T-helper 17 cell (primary cell): ENCODE results near the gene TMCO6. TPM values are rescaled to one million over a fixed set of nuclear protein-coding genes. Genes with fewer than 3 reads are reported as not detected.
"Not testable (repeated sequence)": the region's sequence is repeated elsewhere in the genome, so short reads cannot be mapped to it uniquely, and the experiment has no call there.

Experiments
- ATAC-seq: fragments of 150-1000 bp; cut with Tn5 transposase; 2 replicates; pipeline ENCODE4 v1.10.0; 2021; ENCODE audit warnings: mild to moderate bottlenecking, moderate library complexity
- DNase-seq, 3 donors: peaks; one replicate each; pipeline versions ENCODE4 v3.0.0 to v3.0.0-alpha.2; 2020 to 2021
- H3K9me3 ChIP-seq: one replicate; pipeline ENCODE4 v1.7.0; 2013; ENCODE audit warnings: low read length, mild to moderate bottlenecking; ENCODE audit not compliant: control insufficient read depth, poor library complexity, severe bottlenecking
- H3K27ac Mint-ChIP-seq: one replicate; pipeline ENCODE4 v1.8.0; 2022; ENCODE audit warnings: mild to moderate bottlenecking, moderate library complexity, mixed read lengths
- H3K27me3 Mint-ChIP-seq: one replicate; pipeline ENCODE4 v1.8.0; 2022; ENCODE audit warnings: mixed read lengths
- H3K36me3 Mint-ChIP-seq: one replicate; pipeline ENCODE4 v1.8.0; 2022; ENCODE audit warnings: low read depth, mixed read lengths
- H3K4me1 Mint-ChIP-seq: one replicate; pipeline ENCODE4 v1.8.0; 2022; ENCODE audit warnings: mild to moderate bottlenecking, mixed read lengths
- H3K4me3 Mint-ChIP-seq: one replicate; pipeline ENCODE4 v1.8.0; 2022; ENCODE audit warnings: mild to moderate bottlenecking, moderate library complexity, mixed read lengths
- total RNA-seq, 4 donors: library from RNA in 2 of 4; stranded (reverse) in 2 of 4; gene quantifications; one replicate each; pipeline ENCODE4 v1.2.3 and lab custom pipeline; 2022 to 2026

Gene TMCO6
- total RNA-seq (10 to 100 TPM; 18.3 to 23.1 TPM), total RNA-seq (lab: John Stamatoyannopoulos, UW) (18.2 to 30.1 reads per million in 2 donors)

GRCh38 chr5:140639148-140639981 is at the start of gene TMCO6:
Gene TMCO6 (plus strand): TSS chr5:140639451. CDS start chr5:140639528, 77 bp downstream.
- peaks cover 33% of the 10 kb centered on the region for H3K4me1 Mint-ChIP-seq
- ATAC-seq (peak; percentile 99), DNase-seq (peak; percentile 91 to 99 (median 97))
- H3K9me3 ChIP-seq: no peaks in the 10 kb centered on the region
- peak within 1 kb of the TSS; percentile 94 for H3K4me3 Mint-ChIP-seq
- no peaks in the 10 kb centered on the region for H3K27me3 Mint-ChIP-seq
- H3K36me3 Mint-ChIP-seq: no peaks in the 10 kb centered on the region
- H3K27ac Mint-ChIP-seq: peak within 1 kb of the TSS; percentile 97

DNA sequence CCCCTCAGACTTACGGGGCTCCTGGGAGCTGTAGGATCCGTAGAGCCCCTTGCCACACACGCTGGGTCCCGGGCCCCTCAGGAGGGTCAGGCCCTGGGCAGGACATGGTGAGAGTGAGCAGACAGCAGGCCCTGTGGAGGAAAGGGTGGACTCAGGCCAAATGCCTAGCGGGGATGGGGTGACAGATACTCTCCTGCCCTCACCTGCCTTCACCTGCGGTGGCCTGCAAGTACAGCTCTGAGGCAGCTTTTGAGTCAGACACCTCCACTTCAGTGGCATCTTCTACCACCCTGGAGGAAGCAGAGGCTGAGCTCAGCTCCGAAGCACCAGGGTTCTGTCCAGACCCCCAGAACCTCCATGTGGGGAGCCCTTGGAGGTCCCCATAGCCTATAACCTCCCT is 48.4 kb upstream of the TMCO6 start:
- DNase-seq (no peak), ATAC-seq (no peak)
- H3K9me3 ChIP-seq: no peaks in the 10 kb centered on the region
- H3K27ac Mint-ChIP-seq: no peak overlapping the region
- no peak overlapping the region for H3K4me3 Mint-ChIP-seq
- no peaks in the 10 kb centered on the region for H3K27me3 Mint-ChIP-seq
- H3K4me1 Mint-ChIP-seq: peaks cover 2% of the 10 kb centered on the region
- no peaks in the 10 kb centered on the region for H3K36me3 Mint-ChIP-seq

DNA sequence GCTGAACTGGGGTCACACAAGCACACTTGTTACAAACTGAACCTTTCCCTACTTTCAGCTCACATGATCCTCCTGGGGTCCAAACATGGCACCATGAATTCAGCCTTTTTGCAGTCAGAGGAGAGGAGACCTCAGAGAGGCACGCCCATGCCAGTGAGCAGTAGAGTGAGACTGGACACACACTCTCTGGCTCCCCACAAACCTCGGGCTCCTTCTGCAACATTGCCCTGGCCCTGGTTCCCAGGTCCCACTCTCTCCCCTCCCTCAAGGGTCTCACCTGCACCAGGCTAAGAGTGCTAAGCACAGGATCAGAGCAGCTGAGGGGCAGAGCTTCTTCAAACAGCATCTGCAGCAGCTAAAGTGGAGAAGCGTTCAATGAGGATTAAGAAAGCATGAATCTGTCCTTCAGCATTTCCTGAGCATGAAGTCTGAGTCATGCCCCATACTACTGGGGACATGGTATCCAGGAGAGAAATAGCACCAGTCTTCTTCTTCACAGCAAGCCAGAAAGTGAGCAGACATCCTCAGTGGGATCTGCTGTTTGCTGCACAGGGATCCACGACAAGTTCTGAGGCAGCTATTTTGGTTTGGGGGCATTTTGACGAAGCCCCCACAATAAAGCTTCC is 47.4 kb upstream of the TMCO6 start:
- no peak for ATAC-seq
- no peaks in the 10 kb centered on the region for H3K36me3 Mint-ChIP-seq
- no peak for DNase-seq
- peaks cover 2% of the 10 kb centered on the region for H3K4me1 Mint-ChIP-seq
- H3K4me3 Mint-ChIP-seq: no peak overlapping the region
- no peak overlapping the region for H3K27ac Mint-ChIP-seq
- no peaks in the 10 kb centered on the region for H3K9me3 ChIP-seq
- H3K27me3 Mint-ChIP-seq: no peaks in the 10 kb centered on the region

DNA sequence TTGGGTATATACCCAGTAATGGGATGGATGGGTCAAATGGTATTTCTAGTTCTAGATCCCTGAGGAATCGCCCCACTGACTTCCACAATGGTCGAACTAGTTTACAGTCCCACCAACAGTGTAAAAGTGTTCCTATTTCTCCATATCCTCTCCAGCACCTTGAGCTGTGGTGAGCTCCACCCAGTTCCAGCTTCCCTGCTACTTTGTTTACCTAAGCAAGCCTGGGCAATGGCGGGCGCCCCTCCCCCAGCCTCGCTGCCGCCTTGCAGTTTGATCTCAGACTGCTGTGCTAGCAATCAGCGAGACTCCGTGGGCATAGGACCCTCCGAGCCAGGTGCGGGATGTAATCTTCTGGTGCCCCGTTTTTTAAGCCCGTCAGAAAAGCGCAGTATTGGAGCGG is 46.2 kb upstream of the TMCO6 start:
- peak overlapping the region; percentile 9 for H3K4me3 Mint-ChIP-seq
- DNase-seq, H3K27ac Mint-ChIP-seq, ATAC-seq, H3K36me3 Mint-ChIP-seq, H3K4me1 Mint-ChIP-seq, H3K9me3 ChIP-seq, H3K27me3 Mint-ChIP-seq: not testable (repeated sequence)

DNA sequence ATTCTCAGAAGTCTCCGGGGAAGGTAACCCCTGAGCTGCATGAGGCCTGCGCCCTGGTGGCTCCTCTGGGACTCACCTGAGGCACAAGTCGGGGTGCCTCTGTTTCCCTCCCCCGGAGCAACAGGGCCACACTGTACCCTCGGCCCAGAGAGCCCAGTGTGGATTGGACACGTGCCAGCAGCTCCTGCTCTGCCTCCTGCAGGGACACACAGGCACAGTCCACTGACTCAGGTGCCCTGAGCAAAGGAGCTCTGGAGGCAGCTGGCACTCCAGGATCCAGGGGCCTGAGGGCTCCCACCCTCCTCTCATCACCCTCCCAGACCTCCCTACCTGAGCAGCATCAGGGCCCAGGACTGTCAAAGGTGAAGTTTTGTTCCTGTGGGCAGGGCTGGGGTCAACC is 45.1 kb upstream of the TMCO6 start:
- no peak for DNase-seq
- no peaks in the 10 kb centered on the region for H3K27me3 Mint-ChIP-seq
- H3K9me3 ChIP-seq: no peaks in the 10 kb centered on the region
- ATAC-seq: no peak
- H3K36me3 Mint-ChIP-seq: no peaks in the 10 kb centered on the region
- peaks cover 2% of the 10 kb centered on the region for H3K4me1 Mint-ChIP-seq
- H3K27ac Mint-ChIP-seq: no peak overlapping the region
- no peak overlapping the region for H3K4me3 Mint-ChIP-seq

- no peak for DNase-seq
- H3K36me3 Mint-ChIP-seq: no peaks in the 10 kb centered on the region
- peaks cover 2% of the 10 kb centered on the region for H3K4me1 Mint-ChIP-seq
- ATAC-seq: no peak
- H3K9me3 ChIP-seq: no peaks in the 10 kb centered on the region
- H3K27me3 Mint-ChIP-seq: no peaks in the 10 kb centered on the region
- no peak overlapping the region for H3K27ac Mint-ChIP-seq
- no peak overlapping the region for H3K4me3 Mint-ChIP-seq
Measured at GRCh38 chr5:140595538-140596300, 43.5 kb upstream of the TMCO6 start.

- H3K9me3 ChIP-seq: no peaks in the 10 kb centered on the region
- H3K36me3 Mint-ChIP-seq: no peaks in the 10 kb centered on the region
- no peak for ATAC-seq
- DNase-seq: no peak
- peaks cover 2% of the 10 kb centered on the region for H3K4me1 Mint-ChIP-seq
- no peaks in the 10 kb centered on the region for H3K27me3 Mint-ChIP-seq
- H3K4me3 Mint-ChIP-seq: no peak overlapping the region
- no peak overlapping the region for H3K27ac Mint-ChIP-seq
Measured at GRCh38 chr5:140596321-140596741, 42.9 kb upstream of the TMCO6 start.

DNA sequence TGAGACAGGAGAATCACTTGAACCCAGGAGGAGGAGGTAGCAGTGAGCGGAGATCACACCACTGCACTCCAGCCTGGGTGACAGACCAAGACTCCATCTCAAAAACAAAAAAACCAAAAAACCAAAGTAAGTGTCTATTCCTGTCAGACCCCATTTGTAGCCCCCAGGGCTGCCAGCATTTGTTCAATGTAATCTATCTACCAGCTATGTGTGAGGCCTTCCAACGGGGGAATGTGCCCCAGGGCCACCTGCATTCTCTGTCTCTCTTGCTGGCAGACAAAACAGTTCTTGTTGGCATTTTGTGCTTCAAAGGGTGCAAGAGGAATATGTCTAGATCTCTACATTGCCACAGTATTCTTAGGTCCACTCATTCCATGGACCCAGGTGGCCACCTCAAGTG is 40.4 kb upstream of the TMCO6 start:
- H3K27me3 Mint-ChIP-seq: no peaks in the 10 kb centered on the region
- no peaks in the 10 kb centered on the region for H3K9me3 ChIP-seq
- H3K4me3 Mint-ChIP-seq: no peak overlapping the region
- DNase-seq (no peak), ATAC-seq (no peak)
- no peak overlapping the region for H3K27ac Mint-ChIP-seq
- H3K36me3 Mint-ChIP-seq: no peaks in the 10 kb centered on the region
- H3K4me1 Mint-ChIP-seq: no peaks in the 10 kb centered on the region

DNA sequence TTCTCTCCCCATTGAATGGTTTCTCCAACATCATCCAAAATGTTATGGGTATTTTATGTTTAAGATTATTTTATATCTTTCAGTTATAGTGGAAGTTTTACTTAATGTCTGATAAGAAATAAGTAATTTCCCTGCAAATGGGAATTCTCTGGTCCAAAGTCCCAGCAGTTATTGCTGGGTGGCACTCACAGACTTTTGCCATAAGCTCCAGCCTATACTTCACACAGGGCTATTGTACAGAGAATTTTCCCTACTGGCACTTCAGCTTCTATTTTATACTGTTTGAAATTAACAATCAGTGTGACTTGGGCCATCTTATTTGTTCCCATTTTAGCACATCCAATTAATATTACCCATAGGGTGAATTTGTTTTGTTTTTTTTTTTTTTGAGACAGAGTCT is 39.2 kb upstream of the TMCO6 start:
- no peaks in the 10 kb centered on the region for H3K9me3 ChIP-seq
- Mint-ChIP-seq H3K27ac (peak overlapping the region; percentile 2), H3K27me3 (no peaks in the 10 kb centered on the region), H3K36me3 (no peaks in the 10 kb centered on the region), H3K4me1 (no peaks in the 10 kb centered on the region), H3K4me3 (no peak overlapping the region)
- ATAC-seq (no peak), DNase-seq (no peak)

GRCh38 chr5:140602147-140602546 is 37.1 kb upstream of the TMCO6 start:
- ATAC-seq (no peak), DNase-seq (no peak)
- no peaks in the 10 kb centered on the region for H3K4me1 Mint-ChIP-seq
- no peaks in the 10 kb centered on the region for H3K9me3 ChIP-seq
- no peak overlapping the region for H3K27ac Mint-ChIP-seq
- no peaks in the 10 kb centered on the region for H3K27me3 Mint-ChIP-seq
- H3K36me3 Mint-ChIP-seq: no peaks in the 10 kb centered on the region
- H3K4me3 Mint-ChIP-seq: no peak overlapping the region

- not testable (repeated sequence) for DNase-seq
Measured at GRCh38 chr5:140603446-140603698, 35.9 kb upstream of the TMCO6 start.

GRCh38 chr5:140603734-140604133 is 35.5 kb upstream of the TMCO6 start:
- H3K27ac Mint-ChIP-seq: no peak overlapping the region

More at GRCh38 chr5:140603446-140603698, 35.9 kb upstream of the TMCO6 start:
- H3K27me3 Mint-ChIP-seq, ATAC-seq, H3K4me3 Mint-ChIP-seq, H3K9me3 ChIP-seq, H3K36me3 Mint-ChIP-seq, H3K27ac Mint-ChIP-seq, H3K4me1 Mint-ChIP-seq: not testable (repeated sequence)

GRCh38 chr5:140605879-140606278 is 33.4 kb upstream of the TMCO6 start:
- ATAC-seq: no peak
- no peaks in the 10 kb centered on the region for H3K9me3 ChIP-seq
- H3K27me3 Mint-ChIP-seq: peaks cover 5% of the 10 kb centered on the region
- H3K36me3 Mint-ChIP-seq: no peaks in the 10 kb centered on the region
- H3K4me3 Mint-ChIP-seq: no peak overlapping the region
- H3K4me1 Mint-ChIP-seq: peaks cover 6% of the 10 kb centered on the region
- H3K27ac Mint-ChIP-seq: no peak overlapping the region
- DNase-seq: no peak

More at GRCh38 chr5:140603734-140604133, 35.5 kb upstream of the TMCO6 start:
- no peak for DNase-seq
- no peak for ATAC-seq
- no peak overlapping the region for H3K4me3 Mint-ChIP-seq
- H3K9me3 ChIP-seq: no peaks in the 10 kb centered on the region
- peaks cover 2% of the 10 kb centered on the region for H3K27me3 Mint-ChIP-seq
- no peaks in the 10 kb centered on the region for H3K36me3 Mint-ChIP-seq
- H3K4me1 Mint-ChIP-seq: peaks cover 1% of the 10 kb centered on the region
